ENCODE results near the gene ZC3H18.

DNA sequence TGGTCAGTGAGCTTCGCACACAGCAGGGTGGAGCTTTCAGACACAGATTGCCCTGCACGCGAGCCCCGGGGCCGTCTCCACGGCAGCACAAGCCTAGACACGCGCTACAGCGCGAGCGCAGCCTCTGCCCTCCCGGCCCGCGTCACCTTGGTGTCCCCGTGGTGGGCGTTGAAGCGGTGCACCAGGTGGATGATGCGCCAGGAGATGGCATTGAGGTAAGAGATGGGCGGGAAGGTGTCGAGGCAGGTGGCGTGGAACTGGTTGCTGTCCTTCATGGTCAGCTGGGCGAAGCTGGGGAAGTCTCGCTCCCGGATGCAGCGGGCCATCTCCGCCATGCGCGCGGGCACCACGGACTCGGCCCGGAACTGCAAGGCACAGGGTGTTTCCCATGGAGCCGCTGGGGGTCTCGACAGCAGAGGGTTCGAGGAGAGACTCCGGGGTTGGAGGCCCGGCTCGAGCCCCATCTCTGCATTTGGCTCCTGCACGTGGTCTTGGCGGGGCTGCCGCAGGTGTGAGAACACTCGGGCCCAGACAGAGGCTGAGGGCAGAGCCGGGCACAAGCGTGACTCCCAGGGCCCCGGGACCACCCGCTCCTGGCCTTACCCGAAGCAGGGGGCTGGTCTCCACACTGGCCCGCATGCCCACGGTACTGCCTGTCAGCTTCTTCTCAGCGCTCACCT, 85.0 kb downstream of the ZC3H18 start:
- TF ChIP-seq, protein P1, sequence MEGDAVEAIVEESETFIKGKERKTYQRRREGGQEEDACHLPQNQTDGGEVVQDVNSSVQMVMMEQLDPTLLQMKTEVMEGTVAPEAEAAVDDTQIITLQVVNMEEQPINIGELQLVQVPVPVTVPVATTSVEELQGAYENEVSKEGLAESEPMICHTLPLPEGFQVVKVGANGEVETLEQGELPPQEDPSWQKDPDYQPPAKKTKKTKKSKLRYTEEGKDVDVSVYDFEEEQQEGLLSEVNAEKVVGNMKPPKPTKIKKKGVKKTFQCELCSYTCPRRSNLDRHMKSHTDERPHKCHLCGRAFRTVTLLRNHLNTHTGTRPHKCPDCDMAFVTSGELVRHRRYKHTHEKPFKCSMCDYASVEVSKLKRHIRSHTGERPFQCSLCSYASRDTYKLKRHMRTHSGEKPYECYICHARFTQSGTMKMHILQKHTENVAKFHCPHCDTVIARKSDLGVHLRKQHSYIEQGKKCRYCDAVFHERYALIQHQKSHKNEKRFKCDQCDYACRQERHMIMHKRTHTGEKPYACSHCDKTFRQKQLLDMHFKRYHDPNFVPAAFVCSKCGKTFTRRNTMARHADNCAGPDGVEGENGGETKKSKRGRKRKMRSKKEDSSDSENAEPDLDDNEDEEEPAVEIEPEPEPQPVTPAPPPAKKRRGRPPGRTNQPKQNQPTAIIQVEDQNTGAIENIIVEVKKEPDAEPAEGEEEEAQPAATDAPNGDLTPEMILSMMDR (IDR thresholded peaks at IDR 0.05; ENCODE audit: low read depth, low read length, poor library complexity, severe bottlenecking): no peak
- no peak for TF ChIP-seq EZH2phosphoT487 (IDR thresholded peaks at IDR 0.05; ENCODE audit: borderline replicate concordance, low read length)
